ENCODE results near the gene ACADL. TPM values are rescaled to one million over a fixed set of nuclear protein-coding genes. Genes with fewer than 3 reads are reported as not detected.

Gene ACADL
- total and polyA plus RNA-seq, 12 donors: 0.16 to 4.3 (median 0.86) TPM

DNA sequence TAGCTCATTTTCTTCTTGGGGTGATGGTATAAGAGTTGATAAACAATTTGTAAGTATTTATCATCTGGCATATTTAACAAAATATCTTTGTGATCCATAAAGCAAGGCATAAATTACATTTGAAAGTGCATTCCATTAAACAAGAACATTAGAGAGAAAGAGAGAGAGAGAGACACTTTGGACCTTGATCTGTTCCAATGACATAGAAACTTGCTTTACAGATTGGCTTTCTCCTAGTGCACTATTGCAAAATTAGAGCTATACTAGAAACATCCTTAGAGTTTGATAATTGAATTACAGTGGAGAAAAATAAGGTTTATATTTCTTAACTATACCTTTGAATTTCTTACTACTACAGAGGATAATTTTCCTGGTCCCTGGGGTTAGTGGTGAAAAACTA lies 5.7 kb upstream of the ACADL start:
- Histone ChIP-seq H3K27ac (no peak overlapping the region), H3K36me3 (no peaks in the 10 kb centered on the region), H3K4me1 (no peaks in the 10 kb centered on the region), H3K27me3 (peaks cover 0 to 17% (median 0%) of the 10 kb centered on the region in 7 donors), H3K9me3 (no peaks in the 10 kb centered on the region), H3K4me3 (no peak overlapping the region)
- no peak for ATAC-seq
- intact Hi-C loops (cut with DNase I): no loop called here
- no peak for DNase-seq
- TF ChIP-seq, protein P1, sequence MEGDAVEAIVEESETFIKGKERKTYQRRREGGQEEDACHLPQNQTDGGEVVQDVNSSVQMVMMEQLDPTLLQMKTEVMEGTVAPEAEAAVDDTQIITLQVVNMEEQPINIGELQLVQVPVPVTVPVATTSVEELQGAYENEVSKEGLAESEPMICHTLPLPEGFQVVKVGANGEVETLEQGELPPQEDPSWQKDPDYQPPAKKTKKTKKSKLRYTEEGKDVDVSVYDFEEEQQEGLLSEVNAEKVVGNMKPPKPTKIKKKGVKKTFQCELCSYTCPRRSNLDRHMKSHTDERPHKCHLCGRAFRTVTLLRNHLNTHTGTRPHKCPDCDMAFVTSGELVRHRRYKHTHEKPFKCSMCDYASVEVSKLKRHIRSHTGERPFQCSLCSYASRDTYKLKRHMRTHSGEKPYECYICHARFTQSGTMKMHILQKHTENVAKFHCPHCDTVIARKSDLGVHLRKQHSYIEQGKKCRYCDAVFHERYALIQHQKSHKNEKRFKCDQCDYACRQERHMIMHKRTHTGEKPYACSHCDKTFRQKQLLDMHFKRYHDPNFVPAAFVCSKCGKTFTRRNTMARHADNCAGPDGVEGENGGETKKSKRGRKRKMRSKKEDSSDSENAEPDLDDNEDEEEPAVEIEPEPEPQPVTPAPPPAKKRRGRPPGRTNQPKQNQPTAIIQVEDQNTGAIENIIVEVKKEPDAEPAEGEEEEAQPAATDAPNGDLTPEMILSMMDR (IDR thresholded peaks at IDR 0.05): no peak

- 77 to 86% methylated on average over 2 of the region's 2 CpGs for WGBS, 2 donors
- H3K36me3 ChIP-seq: no peaks in the 10 kb centered on the region
- peaks cover 0 to 2% (median 0%) of the 10 kb centered on the region in 9 donors for H3K4me1 ChIP-seq
- intact Hi-C loops (cut with DNase I): no loop called here
- peaks cover 0 to 22% (median 4%) of the 10 kb centered on the region in 7 donors for H3K27me3 ChIP-seq
- DNase-seq: no peak
- TF ChIP-seq, protein P1 (IDR thresholded peaks at IDR 0.05): no peak
- H3K4me3 ChIP-seq: no peak overlapping the region
- no peak for ATAC-seq
- no peak overlapping the region for H3K27ac ChIP-seq
- no peaks in the 10 kb centered on the region for H3K9me3 ChIP-seq
Measured at GRCh38 chr2:210230518-210230917, 5.3 kb upstream of the ACADL start.

DNA sequence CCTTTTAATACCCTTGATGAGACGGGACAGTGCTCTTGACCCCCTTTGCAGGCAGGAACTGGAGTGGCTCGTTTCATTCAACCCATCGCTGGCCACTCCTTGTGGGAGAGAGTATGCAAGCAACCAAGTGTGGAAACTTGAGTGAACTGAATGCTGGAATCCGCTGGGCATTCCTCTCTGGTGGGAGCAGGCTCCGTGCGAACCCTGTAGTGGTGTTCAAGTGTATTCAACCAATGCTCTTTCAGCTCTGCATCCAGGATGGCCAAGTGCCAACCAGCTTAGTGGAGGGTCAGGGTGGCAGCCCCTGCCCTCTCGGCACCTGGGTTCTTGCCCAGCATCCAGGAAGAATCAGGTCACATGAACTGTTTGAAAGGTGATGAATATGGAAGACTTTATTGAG lies 3.3 kb upstream of the ACADL start:
- Histone ChIP-seq H3K36me3 (no peaks in the 10 kb centered on the region), H3K4me3 (no peak overlapping the region), H3K27me3 (peaks cover 0 to 41% (median 17%) of the 10 kb centered on the region in 7 donors), H3K27ac (no peak overlapping the region), H3K9me3 (no peaks in the 10 kb centered on the region), H3K4me1 (peaks cover 0 to 13% (median 6%) of the 10 kb centered on the region in 9 donors)
- intact Hi-C loops (cut with DNase I): no loop called here
- WGBS, 2 donors: 90 to 91% methylated on average over 7 of the region's 7 CpGs
- DNase-seq (no peak), ATAC-seq (no peak)
- TF ChIP-seq, protein P1 (IDR thresholded peaks at IDR 0.05): no peak

GRCh38 chr2:210227290-210228088 lies 2.2 kb upstream of the ACADL start:
- Histone ChIP-seq H3K4me1 (peaks cover 0 to 13% (median 6%) of the 10 kb centered on the region in 9 donors), H3K4me3 (no peak overlapping the region), H3K9me3 (no peaks in the 10 kb centered on the region), H3K27ac (no peak overlapping the region), H3K36me3 (no peaks in the 10 kb centered on the region), H3K27me3 (peaks cover 0 to 51% (median 17%) of the 10 kb centered on the region in 7 donors)
- DNase-seq: no peak
- WGBS, 2 donors: 92 to 97% methylated on average over 4 of the region's 4 CpGs
- intact Hi-C loops (cut with DNase I): no loop called here
- TF ChIP-seq, protein P1 (IDR thresholded peaks at IDR 0.05): no peak
- ATAC-seq: no peak

Measured in heart right ventricle (tissue), 16 donors.